ENCODE data around the gene YWHAB.

- TF ChIP-seq CTCF (conservative IDR thresholded peaks at IDR 0.05; ENCODE audit: low read depth, low read length) (no peak), EZH2 (IDR thresholded peaks at IDR 0.05; ENCODE audit: low read length, unreplicated experiment) (no peak)
Measured at GRCh38 chr20:44896583-44896982, 11.1 kb downstream of the YWHAB start.
